GM18870 (cell line): Measurements from ENCODE around the gene ATG3.

Experiments
- ATAC-seq: cut with Tn5 transposase; IDR thresholded peaks from one replicate; pipeline ENCODE4 v1.9.1; 2021; ENCODE audit warnings: moderate library complexity; ENCODE audit not compliant: unreplicated experiment

ATG3 gene

GRCh38 chr3:112561734-112562529 lies at the start of gene ATG3, which contains the start of gene SLC35A5:
ATG3 (minus strand) TSS chr3:112561962; CDS start chr3:112561528, 434 bp downstream.
SLC35A5 (plus strand) TSS chr3:112562045; CDS start chr3:112563404, 1,359 bp downstream.
- ATAC-seq, result peak; percentile 76

- ATAC-seq, result no peak
Measured at GRCh38 chr3:112610121-112610520, 48.4 kb upstream of the ATG3 start.

GRCh38 chr3:112607863-112608262 lies 46.1 kb upstream of the ATG3 start:
- no peak for ATAC-seq

- no peak for ATAC-seq
Measured at GRCh38 chr3:112606098-112606497, 44.3 kb upstream of the ATG3 start.

GRCh38 chr3:112605285-112605684 lies 43.5 kb upstream of the ATG3 start:
- ATAC-seq, result no peak

GRCh38 chr3:112604536-112604935 lies 42.8 kb upstream of the ATG3 start:
- ATAC-seq, result no peak

- peak; percentile 93 for ATAC-seq
Measured at GRCh38 chr3:112602217-112602838, 40.6 kb upstream of the ATG3 start.

GRCh38 chr3:112598731-112599130 lies 37.0 kb upstream of the ATG3 start:
- no peak for ATAC-seq

- ATAC-seq, result no peak
Measured at GRCh38 chr3:112597945-112598344, 36.2 kb upstream of the ATG3 start.

GRCh38 chr3:112594856-112595255 lies 33.1 kb upstream of the ATG3 start:
- no peak for ATAC-seq

- ATAC-seq, result no peak
Measured at GRCh38 chr3:112593258-112593657, 31.5 kb upstream of the ATG3 start.

- ATAC-seq, result no peak
Measured at GRCh38 chr3:112587336-112587735, 25.6 kb upstream of the ATG3 start.

GRCh38 chr3:112585782-112586181 lies 24.0 kb upstream of the ATG3 start:
- no peak for ATAC-seq

- no peak for ATAC-seq
Measured at GRCh38 chr3:112583105-112583504, 21.3 kb upstream of the ATG3 start.

- no peak for ATAC-seq
Measured at GRCh38 chr3:112582244-112582874, 20.6 kb upstream of the ATG3 start.

GRCh38 chr3:112579697-112580096 lies 17.9 kb upstream of the ATG3 start:
- ATAC-seq, result no peak

- ATAC-seq, result no peak
Measured at GRCh38 chr3:112579232-112579631, 17.5 kb upstream of the ATG3 start.

- no peak for ATAC-seq
Measured at GRCh38 chr3:112572701-112573100, 10.9 kb upstream of the ATG3 start.

GRCh38 chr3:112569265-112569664 lies 7.5 kb upstream of the ATG3 start:
- no peak for ATAC-seq

GRCh38 chr3:112568642-112569041 lies 6.9 kb upstream of the ATG3 start:
- ATAC-seq, result no peak

GRCh38 chr3:112564940-112565305 lies 3.2 kb upstream of the ATG3 start:
- no peak for ATAC-seq
